Ecto neural progenitor cell (in vitro differentiated cells): ENCODE data around the gene LRRC45.
A peak's percentile ranks its signal among the peaks of the same experiment; 100 is the strongest.
"Not testable (repeated sequence)": the region's sequence is repeated elsewhere in the genome, so short reads cannot be mapped to it uniquely, and the experiment has no call there.

ENCODE experiments used
- DNase-seq: peaks from one replicate; pipeline ENCODE4 v3.0.0-alpha.2; 2018; ENCODE audit warnings: low spot score

The LRRC45 gene

GRCh38 chr17:82022981-82023446 is at the start of gene LRRC45:
LRRC45 (plus strand) TSS chr17:82023305; CDS start chr17:82023644, 339 bp downstream.
- DNase-seq, result peak; percentile 100

DNA sequence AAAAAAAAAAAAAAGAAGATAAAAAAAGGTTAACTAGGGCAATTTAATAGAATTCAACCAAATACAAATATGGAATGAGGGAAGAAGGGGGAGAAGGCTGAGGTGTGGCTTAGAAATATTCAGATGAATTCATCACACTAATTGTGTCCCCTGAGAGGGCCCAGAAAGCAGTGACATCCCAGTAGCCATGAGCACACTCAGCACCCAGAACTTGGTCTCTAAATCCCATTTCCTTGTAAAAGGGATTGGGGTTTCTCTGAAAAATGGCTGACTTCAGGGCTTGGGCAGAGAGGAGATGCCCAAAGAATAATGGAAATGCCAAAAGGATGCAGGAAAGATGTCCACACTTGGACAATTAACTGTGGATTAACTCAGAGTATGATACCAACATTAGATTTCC is 49.7 kb upstream of the LRRC45 start:
- no peak for DNase-seq

DNA sequence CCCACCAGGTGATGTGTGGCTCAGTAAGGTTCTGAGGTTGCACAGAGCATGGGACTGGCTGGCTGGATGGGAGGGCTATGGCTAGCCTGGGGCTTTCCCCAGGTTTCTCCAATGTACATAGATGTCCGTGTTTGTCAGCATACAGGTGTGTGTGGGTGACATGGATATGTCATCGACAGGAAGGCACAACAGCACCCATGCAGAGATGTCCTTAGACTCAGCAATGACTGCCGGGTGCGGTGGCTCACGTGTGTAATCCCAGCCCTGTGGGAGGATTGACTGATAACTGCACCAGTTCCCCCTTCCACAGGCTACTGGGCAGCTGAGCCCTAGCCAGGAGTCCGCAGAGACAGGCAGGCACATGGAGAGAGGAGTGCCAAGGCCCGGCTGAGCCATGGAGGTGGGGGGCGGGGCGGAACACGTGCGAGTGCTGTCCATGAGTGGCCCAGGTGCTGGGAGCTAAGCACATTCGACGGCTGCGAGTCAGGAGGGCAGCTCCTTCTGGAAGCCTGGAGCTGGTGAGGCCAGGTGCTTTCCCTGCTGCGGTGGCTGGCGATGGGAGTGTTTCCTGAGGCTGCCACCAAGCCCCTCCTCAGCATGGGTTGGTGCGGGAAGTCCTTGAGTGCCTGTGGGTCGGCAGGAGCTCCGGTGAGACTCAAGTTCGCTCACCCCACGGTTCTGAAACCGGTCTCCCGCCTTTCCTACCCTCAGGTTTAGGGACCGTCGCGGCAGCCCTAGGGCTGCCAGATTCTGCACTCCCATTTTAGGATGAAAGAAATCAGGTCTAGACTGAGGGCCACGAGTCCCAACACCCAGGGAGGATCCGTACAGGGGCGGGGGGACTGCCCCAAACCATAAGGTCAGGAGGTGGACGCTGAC is 46.5 kb upstream of the LRRC45 start:
- peak; percentile 67 for DNase-seq

DNA sequence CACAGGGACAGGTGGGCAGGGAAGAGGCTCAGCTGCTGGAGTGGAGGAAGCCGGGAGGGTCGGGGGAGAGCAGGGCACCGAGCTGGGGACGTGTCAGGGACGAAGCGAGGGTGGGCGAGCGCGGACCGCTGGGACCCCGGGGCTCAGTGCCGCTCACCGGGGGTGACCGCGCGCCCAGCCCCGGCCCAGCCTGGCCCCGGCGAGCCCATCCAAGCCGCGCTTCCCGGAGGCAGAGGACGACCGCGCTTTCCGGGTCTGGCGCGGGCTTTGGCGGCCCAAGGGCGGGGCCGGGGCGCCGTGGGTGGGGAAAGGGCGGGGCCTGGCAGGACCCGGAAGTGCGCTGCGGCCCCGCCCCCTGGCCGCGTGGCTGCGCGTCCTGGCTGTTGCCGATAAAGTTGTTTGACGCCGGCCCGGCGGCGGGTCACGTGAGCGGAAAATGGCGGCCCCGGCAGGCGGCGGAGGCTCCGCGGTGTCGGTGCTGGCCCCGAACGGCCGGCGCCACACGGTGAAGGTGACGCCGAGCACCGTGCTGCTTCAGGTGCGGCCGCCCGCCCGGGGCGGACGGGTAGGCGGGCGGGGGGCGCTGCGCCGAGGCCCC is 45.8 kb upstream of the LRRC45 start, which contains the start of gene ASPSCR1:
Gene ASPSCR1, plus strand, starts transcription at position 419 of the 598 bp plus-strand sequence. Its CDS starts 18 bp downstream, at position 437.
- DNase-seq, result peak; percentile 99

DNA sequence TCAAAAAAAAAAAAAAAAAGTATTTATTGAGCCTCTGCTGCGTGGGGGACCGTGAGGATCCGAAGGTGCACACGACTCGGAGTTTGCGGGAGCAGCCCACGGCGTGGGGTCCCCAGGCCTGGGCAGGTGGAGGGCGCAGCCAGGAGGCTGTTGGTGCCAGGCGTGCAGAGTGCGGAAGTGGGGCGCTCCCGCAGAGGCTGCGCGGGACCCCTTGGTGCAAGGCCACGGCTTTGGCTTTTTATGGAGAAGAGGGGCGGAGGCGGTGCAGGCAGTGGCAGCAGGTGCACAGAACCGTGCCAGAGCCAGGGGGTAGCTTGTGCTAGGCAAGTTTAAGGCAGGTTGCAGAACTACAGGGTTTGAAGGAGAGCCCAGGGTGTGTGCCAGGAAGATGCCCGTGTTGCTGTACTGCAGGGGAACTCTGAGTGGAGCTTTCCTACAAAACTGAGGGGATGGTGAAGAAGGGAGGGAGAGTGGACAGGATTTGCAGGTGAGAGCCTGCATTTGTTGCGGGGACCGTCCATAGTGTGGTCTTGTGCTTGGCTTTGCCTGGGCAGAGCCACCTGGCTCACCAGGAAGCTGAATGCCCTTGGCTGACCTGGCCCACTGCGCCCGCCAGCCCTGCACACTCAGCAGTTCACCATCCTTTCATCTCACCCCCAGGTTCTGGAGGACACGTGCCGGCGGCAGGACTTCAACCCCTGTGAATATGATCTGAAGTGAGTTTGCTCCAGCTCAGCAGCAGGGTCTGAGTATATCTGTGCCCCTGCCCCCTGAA is 44.4 kb upstream of the LRRC45 start:
- DNase-seq, result peak; percentile 52

- DNase-seq, result no peak
Measured at GRCh38 chr17:81980122-81980521, 43.0 kb upstream of the LRRC45 start.

GRCh38 chr17:81980707-81981343 is 42.3 kb upstream of the LRRC45 start:
- no peak for DNase-seq

DNA sequence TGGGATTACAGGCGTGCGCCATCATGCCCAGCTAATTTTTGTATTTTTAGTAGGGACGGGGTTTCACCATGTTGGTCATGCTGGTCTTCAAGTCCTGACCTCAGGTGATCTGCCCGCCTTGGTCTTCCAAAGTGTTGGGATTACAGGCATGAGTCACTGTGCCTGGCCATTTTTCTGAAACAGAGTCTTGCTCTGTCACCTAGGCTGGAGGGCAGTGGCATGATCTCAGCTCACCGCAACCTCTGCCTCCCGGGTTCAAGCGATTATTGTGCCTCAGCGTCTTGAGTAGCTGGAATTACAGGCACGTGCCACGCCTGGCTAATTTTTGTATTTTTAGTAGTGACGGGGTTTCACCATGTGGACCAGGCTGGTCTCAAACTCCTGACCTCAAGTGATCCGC is 41.6 kb upstream of the LRRC45 start:
- DNase-seq, result not testable (repeated sequence)

DNA sequence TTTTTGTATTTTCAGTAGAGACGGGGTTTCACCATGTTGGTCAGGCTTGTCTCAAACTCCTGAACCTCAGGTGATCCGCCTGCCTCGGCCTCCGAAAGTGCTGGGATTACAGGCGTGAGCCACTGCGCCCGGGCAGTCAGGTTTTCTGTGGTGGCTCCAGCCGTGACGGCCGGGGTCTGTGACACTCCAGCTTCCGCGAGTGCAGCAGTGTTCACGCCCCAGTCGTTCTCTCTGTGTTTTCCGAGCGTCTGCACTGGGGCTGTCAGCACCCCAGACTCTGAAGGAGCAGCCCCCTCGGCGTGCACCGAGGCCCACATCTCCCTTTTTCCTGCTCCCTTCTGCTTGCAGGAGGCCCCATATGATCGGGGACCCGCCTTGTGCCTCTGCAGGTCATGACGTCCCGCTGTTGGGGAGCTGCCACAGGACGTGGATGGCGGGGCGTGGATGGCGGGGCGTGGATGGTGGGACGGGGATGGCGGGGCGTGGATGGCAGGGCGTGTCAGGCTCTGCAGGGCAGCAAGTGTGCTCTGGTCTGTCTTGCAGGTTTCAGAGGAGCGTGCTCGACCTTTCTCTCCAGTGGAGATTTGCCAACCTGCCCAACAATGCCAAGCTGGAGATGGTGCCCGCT is 40.0 kb upstream of the LRRC45 start:
- no peak for DNase-seq

DNA sequence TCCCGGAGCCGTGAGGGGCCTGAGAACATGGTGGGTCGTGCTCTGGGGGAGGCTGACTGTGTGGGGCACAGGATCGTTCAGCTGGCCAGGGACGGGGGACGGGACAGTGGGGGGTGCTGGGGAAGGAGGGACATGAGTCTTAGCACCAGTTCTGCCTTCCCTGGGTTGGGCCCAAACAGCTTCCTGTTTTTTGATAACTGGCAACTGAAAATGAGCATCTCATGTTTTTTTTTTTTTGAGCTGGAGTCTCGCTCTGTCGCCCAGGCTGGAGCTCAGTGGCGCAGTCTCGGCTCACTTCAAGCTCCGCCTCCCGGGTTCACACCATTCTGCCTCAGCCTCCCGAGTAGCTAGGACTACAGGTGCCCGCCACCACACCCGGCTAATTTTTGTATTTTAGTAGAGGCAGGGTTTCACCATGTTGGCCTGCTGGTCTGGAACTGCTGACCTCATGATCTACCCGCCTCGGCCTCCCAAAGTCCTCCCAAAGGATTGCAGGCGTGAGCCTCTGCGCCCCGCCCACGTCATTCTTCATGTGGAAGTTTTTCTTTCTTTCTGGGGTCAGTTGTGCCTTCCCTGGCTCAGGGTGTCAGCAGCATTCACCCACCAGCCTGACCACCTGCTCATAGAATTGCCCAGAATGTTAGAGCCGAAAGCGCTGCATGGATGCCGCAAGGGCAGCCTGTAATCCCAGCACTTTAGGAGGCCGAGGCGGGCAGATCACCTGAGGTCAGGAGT is 39.3 kb upstream of the LRRC45 start:
- DNase-seq, result no peak

DNA sequence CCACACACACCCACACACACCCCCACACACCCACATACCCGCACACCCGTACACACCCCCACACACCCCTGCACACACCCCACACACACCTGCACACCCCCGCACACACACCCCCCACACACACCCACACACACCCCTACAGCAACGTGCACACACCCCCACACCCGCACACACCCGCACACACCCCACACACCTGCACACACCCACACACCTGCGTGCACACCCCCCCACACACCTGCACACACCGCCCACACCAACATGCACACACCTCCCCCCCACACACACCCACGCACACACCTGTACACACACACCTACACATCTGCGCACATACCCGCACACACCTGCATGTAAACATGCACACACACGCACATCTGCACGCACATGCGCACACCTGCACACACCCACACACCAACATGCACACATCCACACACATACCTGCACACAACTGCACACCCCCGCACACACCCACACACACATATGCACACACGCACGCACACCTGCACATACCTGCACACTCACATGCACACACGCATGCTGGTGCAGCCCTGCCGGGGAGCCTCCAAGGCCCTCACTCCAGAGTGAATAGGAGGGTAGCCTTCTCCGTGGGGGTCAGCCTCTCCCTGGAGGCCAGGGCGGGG is 38.2 kb upstream of the LRRC45 start:
- DNase-seq, result no peak

- DNase-seq, result no peak
Measured at GRCh38 chr17:81986606-81987005, 36.5 kb upstream of the LRRC45 start.

GRCh38 chr17:81987161-81987770 is 35.8 kb upstream of the LRRC45 start:
- DNase-seq, result no peak

DNA sequence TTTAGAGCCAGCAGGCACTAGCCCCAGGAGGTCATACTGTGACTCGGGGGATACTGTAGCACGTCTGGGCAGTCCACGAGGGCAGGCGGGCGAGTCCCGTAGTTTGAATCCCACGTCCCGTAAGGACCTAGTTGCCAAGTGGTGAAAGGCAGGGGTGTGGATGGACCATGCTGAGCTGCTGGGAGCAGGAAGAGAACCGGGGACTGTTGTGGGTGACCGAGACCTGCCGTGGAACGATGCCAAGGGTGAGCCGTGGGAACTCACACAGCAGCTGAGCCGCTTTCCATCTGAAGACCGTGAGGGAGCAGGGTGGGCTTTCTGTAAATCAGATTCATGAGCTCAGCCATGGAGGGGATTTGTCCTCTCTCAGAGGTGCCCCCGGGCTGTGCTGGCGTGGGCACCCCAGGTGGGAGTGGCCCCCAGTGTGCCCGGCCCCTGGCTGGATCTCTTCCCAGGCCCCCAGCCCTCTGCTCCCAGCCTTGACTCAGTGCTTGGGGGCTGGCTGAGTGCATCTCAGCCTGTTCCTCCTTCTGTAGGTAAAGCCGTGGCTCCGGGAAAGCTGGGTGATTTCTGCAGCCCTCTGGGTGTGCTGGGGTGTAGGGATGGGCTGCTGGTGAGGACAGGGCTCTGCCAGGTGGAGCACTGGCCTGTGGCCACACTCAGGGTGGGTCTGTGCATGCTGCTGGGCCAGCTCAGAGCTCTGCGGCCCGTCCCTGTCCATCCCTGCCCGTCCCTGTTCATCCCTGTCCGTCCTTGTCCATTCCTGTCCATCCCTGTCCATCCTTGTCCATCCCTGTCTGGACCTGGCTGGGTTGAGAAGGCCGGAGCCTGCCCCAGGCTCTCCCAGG is 32.0 kb upstream of the LRRC45 start:
- no peak for DNase-seq

DNA sequence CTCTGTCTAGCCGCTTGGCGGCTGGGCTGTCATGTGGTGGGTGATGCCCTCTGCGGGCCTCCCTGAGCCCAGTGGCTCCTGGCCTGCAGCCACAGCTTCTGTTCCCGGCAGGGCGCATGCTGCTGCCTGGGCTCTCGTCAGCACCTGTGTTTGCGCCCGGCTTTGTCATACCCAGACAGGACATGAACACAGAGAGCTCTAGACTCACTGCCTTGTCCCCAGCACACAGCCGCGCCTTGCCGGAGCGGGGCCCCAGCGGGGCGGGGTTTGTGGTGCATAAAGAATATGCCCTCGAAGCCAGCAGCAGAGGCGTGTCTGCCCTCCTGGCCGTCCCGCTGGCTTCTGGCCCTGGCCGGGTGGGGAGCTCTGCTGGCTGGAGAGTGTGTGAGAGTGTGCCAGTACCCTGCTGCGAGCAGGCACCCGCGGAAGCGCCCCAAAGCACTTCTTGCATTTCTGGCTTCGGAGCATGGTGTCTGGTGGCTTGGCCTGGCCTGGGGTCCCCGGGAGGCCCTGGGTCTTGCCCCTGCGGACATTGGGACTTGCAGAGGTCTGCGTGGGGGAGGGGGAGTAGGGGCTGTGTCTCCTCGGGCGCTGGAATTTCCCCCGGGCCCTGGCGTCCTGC is 31.3 kb upstream of the LRRC45 start:
- DNase-seq, result peak; percentile 86

DNA sequence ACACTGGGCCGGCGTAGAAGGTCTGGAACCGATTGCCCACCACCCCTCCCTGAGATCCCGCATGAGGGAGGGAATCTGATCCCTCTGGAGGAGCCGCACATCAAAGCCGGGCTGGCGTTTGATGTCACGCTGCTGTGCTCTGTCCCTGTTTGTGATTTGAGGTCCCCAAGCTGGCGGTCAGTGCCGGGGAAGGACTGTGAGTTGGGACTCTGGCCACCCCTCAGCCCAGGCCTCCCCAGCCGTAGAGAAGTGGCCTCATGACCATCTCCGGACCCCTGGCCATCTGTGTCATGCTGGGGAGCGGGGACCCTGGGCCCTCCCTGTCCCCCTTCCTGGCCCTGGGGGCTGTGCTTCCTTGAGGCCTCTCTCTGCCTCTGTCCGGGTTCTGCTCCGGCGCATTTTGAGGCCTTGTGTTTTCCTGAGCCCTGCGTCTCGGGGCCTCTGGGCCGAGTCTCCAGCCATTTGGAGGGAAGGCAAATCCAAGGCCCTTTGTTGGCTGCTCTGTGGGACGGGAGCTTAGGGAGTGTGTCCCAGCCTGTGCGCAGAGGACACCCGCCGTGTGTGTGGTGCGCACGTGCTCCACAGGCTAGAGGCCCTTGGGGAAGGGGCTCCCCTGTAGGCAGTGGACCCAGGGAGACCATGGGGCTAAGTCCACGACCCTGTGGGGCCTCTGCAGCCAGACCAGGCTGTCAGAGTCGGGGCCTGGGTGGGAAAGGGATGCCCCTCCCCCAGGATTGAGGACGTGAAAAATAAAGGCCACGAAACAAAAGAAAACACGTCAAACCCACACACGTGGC is 30.6 kb upstream of the LRRC45 start:
- peak; percentile 85 for DNase-seq

DNA sequence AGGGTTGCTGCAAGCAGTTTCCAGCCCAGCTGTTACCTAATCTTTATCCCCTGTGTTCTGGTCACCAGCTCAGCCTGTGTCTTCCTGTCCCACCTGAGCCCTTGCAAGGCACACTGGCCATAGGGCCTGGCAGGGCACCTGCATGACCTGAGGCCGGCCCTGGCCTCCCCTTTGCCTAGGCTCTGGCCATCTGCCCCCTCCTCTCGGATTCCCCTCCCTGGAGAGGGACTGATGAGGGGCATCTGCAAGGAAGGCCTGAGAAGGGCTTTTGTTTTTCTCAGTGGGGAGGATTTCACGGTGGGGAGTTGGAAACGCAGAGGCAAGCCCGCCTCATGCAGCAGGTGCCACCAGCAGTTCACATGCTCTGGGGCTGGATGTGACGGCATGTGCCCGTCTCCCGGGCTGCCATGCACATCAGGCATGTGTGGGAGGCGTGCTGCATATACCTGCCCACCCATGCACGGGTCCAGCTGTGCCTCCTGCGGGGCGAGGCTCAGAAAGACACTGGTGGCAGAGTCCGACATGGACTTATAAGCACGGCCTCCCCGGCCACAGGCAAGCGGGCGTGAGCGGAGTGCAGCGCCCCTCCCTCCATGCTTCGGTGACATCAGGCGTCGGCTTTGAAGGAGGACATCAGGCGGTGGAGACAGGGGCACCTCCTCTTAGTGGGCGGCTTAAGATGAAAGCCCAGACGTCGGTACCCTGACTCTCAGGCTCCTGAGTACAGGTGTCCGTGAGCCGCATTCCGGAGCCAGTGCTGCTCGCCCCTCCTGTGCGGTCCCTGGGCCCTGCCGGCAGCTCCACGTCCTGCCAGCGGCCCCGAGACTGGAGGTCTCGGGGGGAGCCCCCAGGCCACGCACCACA is 29.1 kb upstream of the LRRC45 start:
- no peak for DNase-seq
